Stomach (tissue), 9 donors: ENCODE results near the gene WDR26. TPM values are rescaled to one million over a fixed set of nuclear protein-coding genes. Genes with fewer than 3 reads are reported as not detected.

Experiments
- DNase-seq, 2 donors: peaks; one replicate each; pipeline versions ENCODE4 v3.0.0 to v3.0.0-alpha.2; 2013 to 2019
- H3K27ac ChIP-seq, 5 donors: fragments of 200-600 bp in 4 of 5; sonication (generic) in 4 of 5; one replicate each; pipeline ENCODE4 v1.5.1; 2013 to 2019; ENCODE audit warnings: mild to moderate bottlenecking in 1 of 5, moderate library complexity in 1 of 5
- H3K27me3 ChIP-seq, 3 donors: fragments of 200-600 bp; sonication (generic); one replicate each; pipeline ENCODE4 v1.5.1; 2017 to 2019; ENCODE audit warnings: mixed run types in 1 of 3
- H3K36me3 ChIP-seq, 4 donors: fragments of 200-600 bp; sonication (generic); 1 replicate in 3 of 4; 2 replicates in 1 of 4; pipeline ENCODE4 v1.5.1; 2016 to 2019
- H3K4me1 ChIP-seq, 4 donors: fragments of 200-600 bp; sonication (generic); one replicate each; pipeline ENCODE4 v1.5.1; 2016 to 2019
- H3K4me3 ChIP-seq, 4 donors: fragments of 200-600 bp; sonication (generic) in 3 of 4; one replicate each; pipeline ENCODE4 v1.5.1; 2016 to 2019; ENCODE audit warnings: mild to moderate bottlenecking in 1 of 4
- H3K9me3 ChIP-seq, 4 donors: fragments of 200-600 bp; sonication (generic); one replicate each; pipeline ENCODE4 v1.5.1; 2016 to 2019
- EP300 ChIP-seq: sonication (generic); formaldehyde crosslinking; IDR thresholded peaks from one replicate; pipeline ENCODE4 v1.6.1; 2017; ENCODE audit warnings: antibody characterized with exemption
- POLR2A ChIP-seq, 4 donors: fragments of 450-650 bp; IDR thresholded peaks; one replicate each; pipeline ENCODE4 v1.6.1; 2016; ENCODE audit warnings: antibody characterized with exemption in 4 of 4, control low read depth in 2 of 4, mild to moderate bottlenecking in 1 of 4, moderate library complexity in 1 of 4
- POLR2AphosphoS5 ChIP-seq, 3 donors: sonication (generic); formaldehyde crosslinking; IDR thresholded peaks; one replicate each; pipeline ENCODE4 v1.6.1; 2016; ENCODE audit warnings: antibody characterized with exemption in 3 of 3
- WGBS, 5 donors: extraction: QIAGEN DNeasy Blood & Tissue Kit in 3 of 5; methylation state at CpG; one replicate each; pipeline versions ENCODE4 v1.1.5 to v1.1.7; 2013 to 2018; 5-methylcytosine and 5-hydroxymethylcytosine counted together
- intact Hi-C: fragments of 100-400 bp; cut with DNase I; formaldehyde crosslinking; loops from one replicate; pipeline ENCODE4 v1.15.1; 2023; ENCODE audit warnings: low total_unique reads
- polyA plus RNA-seq, 3 donors: library from polyadenylated mRNA; stranded (reverse); fragments of 200-250 nt; gene quantifications; one replicate each; pipeline ENCODE4 v1.2.3, GENCODE V29; 2013
- total RNA-seq, 5 donors: library from RNA; depleted of rRNA; stranded (reverse); fragments of >200 nt; gene quantifications; one replicate each; pipeline versions ENCODE4 v1.1.0 to v1.2.3, GENCODE V29; 2014 to 2016
- TF ChIP-seq, protein P1 (sequence below), 7 experiments: fragments of 450-650 bp in 4 of 7; fragments of 200-600 bp in 3 of 7; sonication (generic) in 3 of 7; IDR thresholded peaks; one replicate each; pipeline ENCODE4 v1.5.1; 2016 to 2019; ENCODE audit warnings: antibody characterized with exemption in 7 of 7, control low read depth in 2 of 7, mild to moderate bottlenecking in 1 of 7
- donor health status: healthy with polysubstance abuse.
- donor health status: Bipolar disorder and iron deficiency.
- donor health status: healthy.

WDR26 gene
- total and polyA plus RNA-seq, 8 donors, result 17.0 to 154 (median 26.0) TPM

DNA sequence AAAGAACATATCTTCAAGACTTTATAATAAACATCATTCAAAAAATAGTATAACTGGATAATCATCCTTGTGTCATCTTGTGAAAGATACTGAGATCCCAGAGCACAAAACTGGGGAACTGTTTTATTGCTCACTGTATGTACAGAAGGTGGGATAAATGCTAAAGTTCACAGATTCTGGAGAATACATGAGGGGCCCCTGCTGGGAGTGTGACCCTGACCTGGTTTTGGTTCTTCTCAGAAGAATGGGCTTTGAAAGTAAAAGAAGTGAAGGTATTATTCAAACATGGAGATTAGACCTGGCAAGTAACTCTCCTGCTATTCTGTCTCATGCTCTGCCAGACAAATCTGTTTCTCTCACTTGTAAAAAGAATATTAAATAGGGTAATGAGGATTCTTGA, 14.5 kb downstream of the WDR26 start:
- Histone ChIP-seq H3K9me3 (no peaks in the 10 kb centered on the region), H3K27me3 (no peaks in the 10 kb centered on the region), H3K4me1 (peaks cover 0 to 15% (median 9%) of the 10 kb centered on the region in 4 donors), H3K36me3 (peaks cover 85 to 100% (median 100%) of the 10 kb centered on the region in 4 donors), H3K4me3 (no peak overlapping the region), H3K27ac (no peak overlapping the region)
- intact Hi-C loops, result no loop called here
- TF ChIP-seq, protein P1, sequence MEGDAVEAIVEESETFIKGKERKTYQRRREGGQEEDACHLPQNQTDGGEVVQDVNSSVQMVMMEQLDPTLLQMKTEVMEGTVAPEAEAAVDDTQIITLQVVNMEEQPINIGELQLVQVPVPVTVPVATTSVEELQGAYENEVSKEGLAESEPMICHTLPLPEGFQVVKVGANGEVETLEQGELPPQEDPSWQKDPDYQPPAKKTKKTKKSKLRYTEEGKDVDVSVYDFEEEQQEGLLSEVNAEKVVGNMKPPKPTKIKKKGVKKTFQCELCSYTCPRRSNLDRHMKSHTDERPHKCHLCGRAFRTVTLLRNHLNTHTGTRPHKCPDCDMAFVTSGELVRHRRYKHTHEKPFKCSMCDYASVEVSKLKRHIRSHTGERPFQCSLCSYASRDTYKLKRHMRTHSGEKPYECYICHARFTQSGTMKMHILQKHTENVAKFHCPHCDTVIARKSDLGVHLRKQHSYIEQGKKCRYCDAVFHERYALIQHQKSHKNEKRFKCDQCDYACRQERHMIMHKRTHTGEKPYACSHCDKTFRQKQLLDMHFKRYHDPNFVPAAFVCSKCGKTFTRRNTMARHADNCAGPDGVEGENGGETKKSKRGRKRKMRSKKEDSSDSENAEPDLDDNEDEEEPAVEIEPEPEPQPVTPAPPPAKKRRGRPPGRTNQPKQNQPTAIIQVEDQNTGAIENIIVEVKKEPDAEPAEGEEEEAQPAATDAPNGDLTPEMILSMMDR (IDR thresholded peaks at IDR 0.05), result no peak
- no peak for TF ChIP-seq POLR2A (IDR thresholded peaks at IDR 0.05)
- TF ChIP-seq POLR2AphosphoS5 (IDR thresholded peaks at IDR 0.05), result no peak
- TF ChIP-seq EP300, result no peak
- DNase-seq, result no peak

DNA sequence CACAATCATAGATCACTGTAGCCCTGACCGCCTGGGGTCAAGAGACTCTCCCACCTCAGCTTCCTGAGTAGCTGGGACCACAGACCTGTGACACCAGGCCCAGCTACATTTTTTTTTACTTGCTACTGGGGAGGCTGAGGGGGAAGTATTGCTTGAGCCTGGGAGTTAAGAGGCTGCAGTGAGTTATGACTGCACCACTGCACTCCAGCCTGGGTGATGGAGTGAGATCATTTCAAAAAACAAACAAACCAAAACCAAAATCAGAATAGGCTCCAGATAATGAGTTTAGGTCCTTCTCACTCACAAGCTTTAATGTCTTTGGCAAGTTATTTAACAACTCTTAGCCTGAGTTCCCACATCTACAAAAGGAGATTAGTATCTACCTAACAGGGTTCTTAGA, 22.8 kb downstream of the WDR26 start:
- WGBS, 5 donors, result 88 to 97% (median 95%) methylated on average over 1 of the region's 1 CpG
- intact Hi-C loops, result no loop called here
- Histone ChIP-seq H3K27ac (no peak overlapping the region), H3K9me3 (no peaks in the 10 kb centered on the region), H3K4me3 (no peak overlapping the region), H3K36me3 (peaks cover 58 to 99% (median 96%) of the 10 kb centered on the region in 4 donors), H3K4me1 (peaks cover 0 to 18% (median 6%) of the 10 kb centered on the region in 4 donors), H3K27me3 (no peaks in the 10 kb centered on the region)
- DNase-seq, result no peak
- TF ChIP-seq EP300 (no peak), POLR2AphosphoS5 (IDR thresholded peaks at IDR 0.05) (no peak), POLR2A (IDR thresholded peaks at IDR 0.05) (no peak)
- TF ChIP-seq, protein P1 (IDR thresholded peaks at IDR 0.05), result no peak

DNA sequence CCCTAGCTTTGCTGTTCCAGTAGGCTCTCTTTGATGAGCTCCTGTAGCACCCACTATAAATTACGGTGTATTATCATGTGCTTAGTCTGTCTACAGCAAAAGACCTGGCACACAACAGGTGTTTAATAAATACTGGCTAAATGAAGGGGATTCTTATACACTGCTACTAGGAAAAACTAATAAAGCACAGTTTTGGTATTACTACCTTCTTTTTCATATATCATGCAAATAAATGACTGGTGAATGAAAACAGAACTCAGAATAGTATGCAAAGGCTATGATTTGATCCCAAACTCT, 26.4 kb downstream of the WDR26 start:
- Histone ChIP-seq H3K4me3 (no peak overlapping the region), H3K36me3 (peaks cover 53 to 99% (median 97%) of the 10 kb centered on the region in 4 donors), H3K9me3 (no peaks in the 10 kb centered on the region), H3K27me3 (no peaks in the 10 kb centered on the region), H3K27ac (no peak overlapping the region), H3K4me1 (peaks cover 0 to 18% (median 6%) of the 10 kb centered on the region in 4 donors)
- no peak for DNase-seq
- no peak for TF ChIP-seq EP300
- TF ChIP-seq, protein P1 (IDR thresholded peaks at IDR 0.05), result no peak
- no peak for TF ChIP-seq POLR2A (IDR thresholded peaks at IDR 0.05)
- TF ChIP-seq POLR2AphosphoS5 (IDR thresholded peaks at IDR 0.05), result no peak
- 89 to 95% (median 93%) methylated on average over 1 of the region's 1 CpG for WGBS, 5 donors
- intact Hi-C loops, result no loop called here

DNA sequence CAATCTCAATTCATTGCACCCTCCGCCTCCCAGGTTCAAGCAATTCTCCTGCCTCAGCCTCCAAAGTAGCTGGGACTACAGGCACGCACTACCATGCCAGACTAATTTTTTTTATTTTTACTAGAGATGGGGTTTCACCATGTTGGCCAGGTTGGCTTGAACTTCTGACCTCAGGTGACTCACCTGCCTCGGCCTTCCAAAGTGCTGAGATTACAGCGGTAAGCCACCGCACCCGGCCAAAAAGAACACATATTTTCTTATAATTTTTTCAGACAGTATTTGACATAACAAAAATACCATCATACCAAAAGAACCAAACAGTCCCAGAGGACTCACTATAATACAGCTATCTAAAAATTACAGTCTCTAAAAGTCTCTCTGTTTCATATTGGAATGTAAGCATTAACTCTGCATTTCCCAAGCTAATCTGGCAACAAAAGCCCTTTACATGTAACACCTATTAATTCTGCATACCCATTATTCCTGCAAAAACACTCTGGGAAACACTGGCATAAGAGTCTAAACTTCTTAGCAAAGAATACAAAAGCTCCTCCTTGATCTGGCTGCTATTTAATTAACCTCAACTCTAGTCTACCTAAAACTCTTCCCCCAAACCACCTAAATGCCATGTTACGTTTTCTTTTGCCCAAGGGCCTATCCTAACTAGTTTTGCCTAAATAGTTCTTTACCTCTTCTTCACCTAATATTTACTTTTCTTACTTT, 26.9 kb downstream of the WDR26 start:
- Histone ChIP-seq H3K9me3 (no peaks in the 10 kb centered on the region), H3K36me3 (peaks cover 52 to 99% (median 98%) of the 10 kb centered on the region in 4 donors), H3K27me3 (no peaks in the 10 kb centered on the region), H3K4me1 (peaks cover 0 to 18% (median 7%) of the 10 kb centered on the region in 4 donors), H3K27ac (no peak overlapping the region), H3K4me3 (no peak overlapping the region)
- intact Hi-C loops, result no loop called here
- DNase-seq, result no peak
- TF ChIP-seq POLR2A (IDR thresholded peaks at IDR 0.05), result no peak
- 60 to 78% (median 65%) methylated on average over 7 of the region's 7 CpGs for WGBS, 5 donors

DNA sequence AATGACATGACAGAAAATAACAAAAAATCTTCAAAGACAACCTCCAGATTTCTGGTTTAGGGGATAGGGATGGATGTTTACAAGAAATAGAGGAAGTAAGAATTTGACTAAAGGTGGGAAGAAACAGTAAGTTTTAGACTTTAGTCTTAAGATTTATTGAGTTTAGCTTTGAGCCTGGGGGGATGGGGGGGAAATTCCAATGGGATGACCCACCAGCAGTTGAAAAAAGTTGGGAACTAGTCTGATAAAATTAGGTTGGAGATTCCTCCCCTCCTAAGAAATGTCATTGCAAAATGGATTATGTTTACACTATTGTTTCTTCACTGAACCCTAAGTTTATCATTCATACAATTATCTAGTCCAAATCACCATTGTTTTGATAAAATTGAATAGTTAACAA, 28.4 kb downstream of the WDR26 start:
- Histone ChIP-seq H3K4me3 (no peak overlapping the region), H3K9me3 (no peaks in the 10 kb centered on the region), H3K27me3 (no peaks in the 10 kb centered on the region), H3K27ac (no peak overlapping the region), H3K4me1 (peaks cover 0 to 18% (median 8%) of the 10 kb centered on the region in 4 donors), H3K36me3 (peaks cover 48 to 98% (median 97%) of the 10 kb centered on the region in 4 donors)
- DNase-seq, result no peak
- intact Hi-C loops, result no loop called here
- TF ChIP-seq POLR2AphosphoS5 (IDR thresholded peaks at IDR 0.05) (no peak), POLR2A (IDR thresholded peaks at IDR 0.05) (no peak), EP300 (no peak)
- TF ChIP-seq, protein P1 (IDR thresholded peaks at IDR 0.05), result no peak
